HCT116 (cell line): ENCODE measurements around the gene PADI4. TPM values are rescaled to one million over a fixed set of nuclear protein-coding genes. Genes with fewer than 3 reads are reported as not detected.

Source experiments
- ATAC-seq: fragments of 200-7000 bp; cut with Tn5 transposase; 2 replicates; pipeline ENCODE4 v1.9.1; 2020; ENCODE audit warnings: mild to moderate bottlenecking, moderate library complexity
- BruUV-seq: library from RNA; stranded (reverse); fragments of 400-500 nt; replicated peaks from 2 replicates; lab custom pipeline; 2021; lab: Mats Ljungman, UMichigan
- CTCF ChIA-PET: fragments of 300-600 bp; sonication (Branson Sonifier 250); formaldehyde crosslinking; loops from one replicate; lab custom pipeline; 2021; ENCODE audit warnings: antibody characterized with exemption; lab: Charles Lee
- POLR2A ChIA-PET: fragments of 300-600, 350-600 bp; sonication (Branson Sonifier 250); formaldehyde crosslinking; loops from one replicate; lab custom pipeline; 2021; ENCODE audit warnings: antibody characterized with exemption; lab: Charles Lee
- RAD21 ChIA-PET, 2 experiments: fragments of 300-600 bp; sonication (Branson Sonifier 250); formaldehyde crosslinking; loops; one replicate each; lab custom pipeline; 2023; ENCODE audit warnings: low total read pairs in 2 of 2; ENCODE audit not compliant: uncharacterized antibody in 2 of 2, unreplicated experiment in 2 of 2, low non-redundant PET in 1 of 2; lab: Charles Lee
- DNase-seq: peaks from one replicate; pipeline ENCODE4 v3.0.0-alpha.2; 2010; ENCODE audit warnings: low read depth, low spot score
- H2AFZ ChIP-seq: fragments of 200-600 bp; shearing (Covaris generic), sonication (generic); 2 replicates; pipeline ENCODE4 v1.6.1; 2017; ENCODE audit warnings: low read depth, mixed run types, mixed read lengths, antibody characterized with exemption, low read length; ENCODE audit not compliant: poor library complexity, severe bottlenecking
- H3K27ac ChIP-seq: 2 replicates; pipeline ENCODE4 v1.5.1; 2012; ENCODE audit warnings: low read depth, low read length
- H3K27me3 ChIP-seq: fragments of 200-600 bp; sonication (generic); 2 replicates; pipeline ENCODE4 v1.6.1; 2016; ENCODE audit warnings: mixed run types, low read length, mixed read lengths; ENCODE audit not compliant: insufficient read depth
- H3K36me3 ChIP-seq, 2 experiments: fragments of 200-500 bp in 1 of 2; fragments of 200-600 bp in 1 of 2; sonication (Bioruptor generic) in 1 of 2; sonication (generic) in 1 of 2; 2 replicates each; pipeline versions ENCODE4 v1.5.1 to v1.6.1; 2014 to 2016; ENCODE audit warnings: low read length in 2 of 2, inconsistent platforms in 1 of 2, mixed read lengths in 1 of 2, mixed run types in 1 of 2; ENCODE audit not compliant: insufficient read depth in 2 of 2, control insufficient read depth in 1 of 2
- H3K4me1 ChIP-seq, 2 experiments: fragments of 200-600 bp in 1 of 2; sonication (generic) in 1 of 2; 2 replicates each; pipeline versions ENCODE4 v1.5.1 to v1.6.1; 2012 to 2017; ENCODE audit warnings: low read length in 2 of 2, inconsistent platforms in 1 of 2, mild to moderate bottlenecking in 1 of 2, mixed read lengths in 1 of 2, mixed run types in 1 of 2, moderate library complexity in 1 of 2; ENCODE audit not compliant: insufficient read depth in 2 of 2, control insufficient read depth in 1 of 2
- H3K4me2 ChIP-seq: fragments of 200-600 bp; sonication (generic); 2 replicates; pipeline ENCODE4 v1.6.1; 2017; ENCODE audit warnings: mixed run types, low read length, mixed read lengths
- H3K4me3 ChIP-seq, 2 experiments: fragments of 200-600 bp in 1 of 2; sonication (generic) in 1 of 2; replicated peaks in 1 of 2; 2 replicates each; pipeline ENCODE4 v1.5.1; 2011 to 2016; ENCODE audit warnings: low read length in 2 of 2, control low read depth in 1 of 2, low read depth in 1 of 2, mild to moderate bottlenecking in 1 of 2, mixed read lengths in 1 of 2, mixed run types in 1 of 2
- H3K79me2 ChIP-seq: fragments of 200-600 bp; sonication (generic); 2 replicates; pipeline ENCODE4 v1.6.1; 2017; ENCODE audit warnings: mild to moderate bottlenecking, mixed run types, low read length, moderate library complexity, mixed read lengths; ENCODE audit not compliant: insufficient read depth
- H3K9ac ChIP-seq: fragments of 200-600 bp; sonication (generic); 2 replicates; pipeline ENCODE4 v1.6.1; 2016; ENCODE audit warnings: low read length, mixed read lengths
- H3K9me2 ChIP-seq: fragments of 200-600 bp; sonication (generic), shearing (Covaris generic); 2 replicates; pipeline ENCODE4 v1.6.1; 2017; ENCODE audit warnings: mixed run types, mild to moderate bottlenecking, moderate library complexity; ENCODE audit not compliant: insufficient read depth
- H3K9me3 ChIP-seq, 2 experiments: fragments of 200-500 bp in 1 of 2; fragments of 200-600 bp in 1 of 2; sonication (Bioruptor generic) in 1 of 2; sonication (generic) in 1 of 2; 2 replicates each; pipeline ENCODE4 v1.6.1; 2014 to 2017; ENCODE audit warnings: low read length in 2 of 2, mixed read lengths in 2 of 2, inconsistent platforms in 1 of 2, low read depth in 1 of 2, mild to moderate bottlenecking in 1 of 2, mixed run types in 1 of 2, moderate library complexity in 1 of 2; ENCODE audit not compliant: control insufficient read depth in 1 of 2, insufficient read depth in 1 of 2
- H4K20me1 ChIP-seq: fragments of 200-600 bp; sonication (generic), shearing (Covaris generic); 2 replicates; pipeline ENCODE4 v1.6.1; 2017; ENCODE audit warnings: mixed run types, mild to moderate bottlenecking, moderate library complexity; ENCODE audit not compliant: insufficient read depth
- ATF3 ChIP-seq: IDR thresholded peaks from 2 replicates; pipeline ENCODE4 v1.6.1; 2012
- CBX3 ChIP-seq: IDR thresholded peaks from 2 replicates; pipeline ENCODE4 v1.6.1; 2012; ENCODE audit warnings: low read depth
- CEBPB ChIP-seq: IDR thresholded peaks from 2 replicates; pipeline ENCODE4 v1.6.1; 2012; ENCODE audit warnings: low read depth
- EZH2 ChIP-seq: fragments of 200-600 bp; sonication (generic); IDR thresholded peaks from 2 replicates; pipeline ENCODE4 v1.6.1; 2017; ENCODE audit warnings: antibody characterized with exemption, mixed run types
- EZH2phosphoT487 ChIP-seq: fragments of 200-600 bp; IDR thresholded peaks from 2 replicates; pipeline ENCODE4 v1.6.1; 2018; ENCODE audit warnings: antibody characterized with exemption, borderline replicate concordance
- MAX ChIP-seq: IDR thresholded peaks from 2 replicates; pipeline ENCODE4 v1.6.1; 2012
- POLR2A ChIP-seq: IDR thresholded peaks from 2 replicates; pipeline ENCODE4 v1.7.0; 2011; ENCODE audit warnings: borderline replicate concordance; ENCODE audit not compliant: insufficient read depth, insufficient read length; ENCODE audit errors: extremely low read depth
- POLR2AphosphoS5 ChIP-seq: IDR thresholded peaks from 2 replicates; pipeline ENCODE4 v1.6.1; 2011; ENCODE audit warnings: mild to moderate bottlenecking, low read depth, low read length, moderate library complexity
- RAD21 ChIP-seq: IDR thresholded peaks from 2 replicates; pipeline ENCODE4 v1.6.1; 2012; ENCODE audit warnings: low read depth, mild to moderate bottlenecking
- REST ChIP-seq: IDR thresholded peaks from 2 replicates; pipeline ENCODE4 v1.6.1; 2012; ENCODE audit warnings: low read depth
- SP1 ChIP-seq: IDR thresholded peaks from 2 replicates; pipeline ENCODE4 v1.6.1; 2012; ENCODE audit warnings: low read depth
- SRF ChIP-seq: IDR thresholded peaks from 2 replicates; pipeline ENCODE4 v1.6.1; 2012; ENCODE audit warnings: low read depth
- TCF7L2 ChIP-seq: IDR thresholded peaks from 2 replicates; pipeline ENCODE4 v1.7.0; 2011; ENCODE audit warnings: borderline replicate concordance, inconsistent platforms; ENCODE audit not compliant: insufficient read depth, insufficient read length; ENCODE audit errors: extremely low read depth
- YY1 ChIP-seq: IDR thresholded peaks from 2 replicates; pipeline ENCODE4 v1.6.1; 2011; ENCODE audit warnings: low read length, low read depth, moderate library complexity, mild to moderate bottlenecking; ENCODE audit not compliant: insufficient replicate concordance; ENCODE audit errors: extremely low read depth
- ZBTB33 ChIP-seq: IDR thresholded peaks from 2 replicates; pipeline ENCODE4 v1.6.1; 2011; ENCODE audit warnings: mild to moderate bottlenecking, low read length, moderate library complexity; ENCODE audit not compliant: insufficient replicate concordance; ENCODE audit errors: extremely low read depth
- ZNF274 ChIP-seq: fragments of 200-500 bp; sonication (Bioruptor generic); IDR thresholded peaks from 2 replicates; pipeline ENCODE4 v1.6.1; 2014; ENCODE audit warnings: mild to moderate bottlenecking, low read depth, low read length, inconsistent platforms
- intact Hi-C: fragments of 100-400 bp; cut with micrococcal nuclease; formaldehyde crosslinking; loops from 2 replicates; pipeline ENCODE4 v1.10.0; 2022
- total RNA-seq: library from RNA; stranded (reverse); gene quantifications from one replicate; pipeline ENCODE4 v1.2.1, GENCODE V29; 2021; ENCODE audit not compliant: unreplicated experiment

PADI4 gene
- total RNA-seq, 1 experiment from 2014 or later, result 0.44 TPM

GRCh38 chr1:17392199-17392740 lies 84.3 kb downstream of the PADI4 start:
- TF ChIP-seq SP1, result no peak
- TF ChIP-seq ZNF274, result no peak
- no peak for TF ChIP-seq REST
- no peak for TF ChIP-seq SRF
- TF ChIP-seq CEBPB, result no peak
- no peak for TF ChIP-seq MAX
- TF ChIP-seq EZH2phosphoT487, result no peak
- no peak for TF ChIP-seq RAD21
- no peak for TF ChIP-seq YY1
- TF ChIP-seq ATF3, result no peak
- TF ChIP-seq TCF7L2, result no peak
- no peak for TF ChIP-seq POLR2AphosphoS5
- no peak for TF ChIP-seq EZH2
- no peak for TF ChIP-seq CBX3
- TF ChIP-seq ZBTB33, result no peak
- no peak for TF ChIP-seq POLR2A
- RAD21 ChIA-PET, result no interaction called here
- POLR2A ChIA-PET, result no interaction called here
- no peak overlapping the region for H3K27ac ChIP-seq
- CTCF ChIA-PET, result no interaction called here
- no TSS peak for BruUV-seq
- DNase-seq (no peak), ATAC-seq (no peak)
- no peak overlapping the region for H3K4me3 ChIP-seq
- no peak overlapping the region for H3K4me2 ChIP-seq
- H4K20me1 ChIP-seq, result no peaks in the 10 kb centered on the region
- 0 out of 2 replicates have a peak, but pooled peaks cover 3% of the 10 kb centered on the region for H3K27me3 ChIP-seq
- no peaks in the 10 kb centered on the region for H3K9me3 ChIP-seq
- intact Hi-C loops, result no loop called here
- H3K9ac ChIP-seq, result no peak overlapping the region
- H3K79me2 ChIP-seq, result no peaks in the 10 kb centered on the region
- H3K36me3 ChIP-seq, result no peaks in the 10 kb centered on the region
- H3K9me2 ChIP-seq, result no peaks in the 10 kb centered on the region
- no peaks in the 10 kb centered on the region for H3K4me1 ChIP-seq
- no peak overlapping the region for H2AFZ ChIP-seq
